ENCODE data around the gene RNF10.
A peak's percentile ranks its signal among the peaks of the same experiment; 100 is the strongest.
"Not testable (repeated sequence)": the region's sequence is repeated elsewhere in the genome, so short reads cannot be mapped to it uniquely, and the experiment has no call there.

The RNF10 gene

GRCh38 chr12:120519324-120519723 is 14.8 kb upstream of the RNF10 start:
- not testable (repeated sequence) for DNase-seq

GRCh38 chr12:120522568-120522967 is 11.6 kb upstream of the RNF10 start:
- DNase-seq = no peak

- peak; percentile 98 for DNase-seq
These were observed 5.2 kb upstream of the RNF10 start, which contains the start of gene COQ5 for GRCh38 chr12:120528861-120529525. Gene COQ5 (minus strand): TSS chr12:120529158. CDS start chr12:120529141, 17 bp downstream.

DNA sequence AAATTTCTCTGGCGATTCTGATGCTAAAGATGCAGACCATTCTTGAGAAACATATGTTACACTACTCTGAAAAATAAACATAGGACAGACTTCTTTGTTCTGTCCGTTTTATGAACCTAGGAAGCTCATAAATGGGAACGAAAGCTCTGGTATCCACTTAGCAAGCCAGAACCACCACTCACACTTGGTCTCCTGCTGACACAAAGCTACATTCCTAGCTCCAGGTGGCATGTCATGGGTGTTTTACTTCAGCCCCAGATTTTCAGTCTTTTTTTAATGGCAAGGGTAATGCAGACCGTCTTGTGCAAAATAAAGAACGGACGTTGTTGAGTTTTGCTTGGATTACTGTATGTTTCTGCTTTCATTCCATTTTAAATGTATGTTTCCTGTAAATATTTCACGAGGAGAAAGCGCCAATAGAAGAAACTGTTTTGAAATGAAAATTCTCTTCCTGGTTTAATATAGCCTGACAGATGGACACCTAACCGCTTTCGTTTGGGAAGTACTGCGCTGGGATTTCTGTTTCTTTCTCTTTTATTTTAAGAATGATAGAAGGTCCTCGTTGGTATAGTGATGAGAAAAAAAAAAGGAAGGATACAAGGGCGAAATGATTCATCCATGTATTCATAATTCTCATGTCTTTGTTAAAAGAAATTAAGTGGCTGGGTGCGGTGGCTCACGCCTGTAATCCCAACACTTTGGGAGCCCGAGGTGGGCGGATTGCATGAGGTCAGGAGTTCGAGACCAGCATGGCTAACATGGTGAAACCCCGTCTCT is 4.3 kb upstream of the RNF10 start:
- peak; percentile 63 for DNase-seq

GRCh38 chr12:120530418-120530761 is 3.8 kb upstream of the RNF10 start:
- DNase-seq = not testable (repeated sequence)

GRCh38 chr12:120532701-120533238 is 1.4 kb upstream of the RNF10 start:
- DNase-seq = no peak

DNA sequence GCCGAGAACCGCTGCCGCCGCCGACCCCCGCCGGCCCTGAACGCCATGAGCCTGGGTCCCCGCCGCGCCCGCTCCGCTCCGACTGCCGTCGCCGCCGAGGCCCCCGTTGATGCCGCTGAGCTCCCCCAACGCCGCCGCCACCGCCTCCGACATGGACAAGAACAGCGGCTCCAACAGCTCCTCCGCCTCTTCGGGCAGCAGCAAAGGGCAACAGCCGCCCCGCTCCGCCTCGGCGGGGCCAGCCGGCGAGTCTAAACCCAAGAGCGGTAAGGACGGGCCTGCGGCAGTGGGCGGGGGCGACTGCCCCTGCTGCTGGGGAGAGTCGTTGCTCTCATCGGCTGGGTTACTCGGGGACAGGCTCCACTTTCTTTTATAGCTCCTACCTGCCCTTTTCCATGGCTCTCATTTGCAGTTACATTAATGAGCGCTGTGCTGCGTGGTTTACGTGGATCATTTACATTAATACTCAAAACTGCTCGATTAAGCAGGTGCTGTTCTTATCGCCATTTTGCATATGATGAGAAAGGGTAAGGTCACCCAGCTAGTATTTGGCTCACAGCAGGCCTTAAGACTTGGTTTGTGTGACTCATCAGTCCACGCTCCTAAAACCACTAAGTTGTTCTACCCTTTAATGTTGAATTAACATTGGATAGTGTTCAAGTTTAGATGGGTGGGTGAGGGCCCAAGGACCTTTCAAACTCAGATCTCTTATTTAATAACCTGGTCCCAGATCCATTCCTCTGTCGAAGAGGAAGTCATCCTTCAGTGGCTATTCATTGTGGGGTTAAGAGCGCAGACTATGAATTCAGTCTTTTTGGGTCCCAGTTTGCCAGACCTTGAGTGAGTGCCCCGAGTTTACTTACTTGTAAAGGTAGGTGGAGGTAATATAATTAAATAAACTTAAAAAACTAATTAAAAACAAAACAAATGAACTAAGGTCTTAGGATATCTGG is 823 bp downstream of the RNF10 start:
- no peak for DNase-seq

DNA sequence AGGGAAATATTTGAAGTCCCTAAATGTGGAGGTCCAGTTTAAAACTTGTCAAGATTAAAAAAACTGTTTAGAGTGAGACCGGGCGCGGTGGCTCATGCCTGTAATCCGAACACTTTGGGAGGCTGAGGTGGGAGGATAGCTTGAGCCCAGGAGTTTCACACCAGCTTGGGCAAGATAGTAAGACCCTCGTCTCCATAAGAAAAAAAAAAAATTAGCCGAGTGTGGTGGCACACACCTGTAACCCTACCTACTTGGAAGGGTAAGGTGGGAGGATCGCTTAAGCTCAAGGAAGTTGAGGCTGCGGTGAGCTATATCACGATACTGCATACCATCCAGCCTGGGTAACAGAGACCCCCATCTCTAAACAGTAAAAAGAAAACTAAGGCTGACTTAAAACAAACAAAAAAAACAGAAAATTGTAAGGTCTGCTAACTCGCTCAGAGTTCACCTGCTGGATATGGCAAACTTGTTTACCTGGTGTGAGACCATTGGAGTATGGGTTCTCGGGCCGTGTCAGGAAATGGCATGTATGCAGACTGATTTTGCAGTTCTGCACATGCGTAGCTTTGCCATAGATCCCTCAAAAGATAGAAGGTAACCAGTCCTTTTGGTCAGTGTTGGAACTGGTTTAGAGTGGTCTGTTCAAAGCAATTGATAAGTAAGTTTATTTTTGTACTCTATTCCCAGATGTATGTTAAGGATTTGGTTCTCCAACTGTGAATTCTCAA is 2.1 kb downstream of the RNF10 start:
- no peak for DNase-seq

- DNase-seq = no peak
These were observed 3.7 kb downstream of the RNF10 start for GRCh38 chr12:120537856-120538220.

- DNase-seq = no peak
These were observed 4.4 kb downstream of the RNF10 start for GRCh38 chr12:120538281-120539156.

- DNase-seq = no peak
These were observed 5.1 kb downstream of the RNF10 start for GRCh38 chr12:120539303-120539702.

GRCh38 chr12:120540445-120540844 is 6.3 kb downstream of the RNF10 start:
- DNase-seq = no peak

DNA sequence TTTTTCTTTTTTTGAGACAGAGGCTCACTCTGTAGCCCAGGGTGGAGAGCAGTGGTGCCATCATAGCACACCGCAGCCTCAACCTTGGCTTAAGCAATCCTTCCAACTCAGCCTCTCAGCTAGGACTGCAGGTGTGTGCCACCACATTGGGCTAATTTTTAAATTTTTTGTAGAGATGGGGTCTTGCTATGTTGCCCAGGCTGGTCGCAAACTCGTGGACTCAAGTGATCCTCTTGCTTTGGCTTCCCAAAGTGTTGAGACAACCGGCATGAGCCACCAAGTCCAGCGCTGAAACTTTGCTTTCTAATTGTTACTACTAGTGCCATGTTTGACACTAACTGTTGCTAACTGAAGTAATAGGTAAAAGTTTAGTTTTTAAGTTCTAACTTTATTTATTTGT is 8.0 kb downstream of the RNF10 start:
- no peak for DNase-seq

DNA sequence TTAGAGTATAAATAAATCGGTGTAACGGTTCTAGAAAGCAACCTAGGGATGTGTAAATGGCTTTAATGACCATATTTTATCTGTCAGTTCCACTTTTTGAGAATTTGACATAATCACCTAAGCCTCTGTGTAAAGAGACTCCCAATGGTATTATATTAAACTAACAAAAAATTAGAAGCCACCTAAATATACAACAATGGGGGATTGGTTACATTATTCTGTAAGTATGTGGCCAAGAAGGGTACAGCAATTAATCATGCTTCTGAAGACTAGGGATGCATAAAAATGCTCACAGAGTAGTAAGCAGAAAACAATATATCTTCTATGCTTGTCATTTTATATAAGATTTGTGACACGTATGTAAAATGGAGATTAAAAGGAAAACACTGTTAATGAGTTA is 10.5 kb downstream of the RNF10 start:
- no peak for DNase-seq

- DNase-seq = no peak
These were observed 11.9 kb downstream of the RNF10 start for GRCh38 chr12:120546050-120546386.

DNA sequence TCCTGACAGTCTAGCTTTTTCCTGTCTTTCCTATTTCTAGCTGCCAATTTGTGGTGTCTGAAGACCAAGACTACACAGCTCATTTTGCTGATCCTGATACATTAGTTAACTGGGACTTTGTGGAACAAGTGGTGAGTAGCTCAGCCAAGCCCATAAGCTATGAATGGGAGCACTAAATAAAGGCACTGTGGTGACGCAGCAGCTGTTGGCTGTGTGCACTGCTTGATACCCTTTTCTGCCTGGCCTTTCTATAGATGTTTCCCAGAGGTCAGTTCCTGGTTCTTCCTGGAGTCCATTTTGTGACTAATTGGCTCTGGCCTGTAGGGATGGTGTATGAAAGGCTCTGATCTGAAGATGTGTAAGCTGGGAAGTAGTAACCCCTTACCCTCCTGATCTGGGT is 20.5 kb downstream of the RNF10 start:
- DNase-seq = no peak

DNA sequence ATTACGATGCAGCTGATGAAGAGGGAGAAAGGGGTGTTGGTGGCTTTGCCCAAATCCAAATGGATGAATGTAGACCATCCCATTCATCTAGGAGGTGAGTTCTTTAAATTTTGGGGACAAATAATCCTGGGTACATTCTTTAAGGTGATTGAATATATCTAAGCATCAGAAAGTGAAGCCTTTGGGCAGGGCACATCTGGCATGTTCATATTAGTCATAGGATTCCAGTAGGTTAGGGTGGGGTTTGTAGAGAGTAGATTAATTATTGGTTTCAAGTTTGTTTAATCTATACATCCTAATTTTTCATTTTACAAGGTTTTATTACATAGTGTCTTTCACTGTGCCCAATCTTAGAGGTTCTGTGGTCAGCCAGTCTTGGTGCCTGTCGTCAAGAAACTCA is 23.4 kb downstream of the RNF10 start:
- no peak for DNase-seq

DNA sequence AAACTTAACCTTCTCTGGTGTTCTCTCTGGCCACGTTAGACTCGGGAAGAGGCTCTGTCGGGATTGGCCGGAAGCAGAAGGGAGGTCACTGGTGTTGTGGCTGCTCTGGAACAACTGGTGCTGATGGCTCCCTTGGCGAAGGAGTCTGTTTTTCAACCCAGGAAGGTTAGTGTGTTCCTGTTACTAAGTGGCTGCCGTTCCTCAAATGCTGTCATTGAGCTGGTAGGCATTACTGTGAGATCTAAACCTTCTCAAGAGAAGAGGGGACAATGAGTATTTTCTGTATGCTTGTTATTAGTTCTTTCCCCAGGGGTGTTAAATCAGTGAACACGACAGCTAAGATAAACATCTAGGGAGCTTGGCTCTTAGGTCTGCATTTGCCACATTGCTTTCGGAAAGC is 28.8 kb downstream of the RNF10 start:
- DNase-seq = no peak

DNA sequence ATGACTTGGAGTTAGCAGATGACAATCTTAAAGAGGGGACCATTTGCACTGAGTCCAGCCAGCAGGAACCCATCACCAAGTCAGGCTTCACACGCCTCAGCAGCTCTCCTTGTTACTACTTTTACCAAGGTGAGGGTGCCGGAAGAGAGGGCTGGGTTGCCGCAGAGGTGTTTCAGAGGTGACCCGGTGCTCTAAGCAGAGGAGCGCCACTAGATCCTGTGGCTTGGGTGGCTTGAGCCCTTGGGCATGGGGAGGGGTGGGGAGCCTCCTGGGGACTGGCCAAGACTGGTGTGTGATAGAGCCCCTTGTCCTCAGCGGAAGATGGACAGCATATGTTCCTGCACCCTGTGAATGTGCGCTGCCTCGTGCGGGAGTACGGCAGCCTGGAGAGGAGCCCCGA is 29.3 kb downstream of the RNF10 start:
- DNase-seq = no peak

GRCh38 chr12:120571299-120571698 is 37.1 kb downstream of the RNF10 start:
- DNase-seq = no peak

GRCh38 chr12:120573560-120573959 is 39.4 kb downstream of the RNF10 start:
- DNase-seq = no peak

Data from right kidney (tissue), 1 donor.